NCI-H345 (cell line): ENCODE data around the gene CCL16.
"Not testable (repeated sequence)": the region's sequence is repeated elsewhere in the genome, so short reads cannot be mapped to it uniquely, and the experiment has no call there.

Source experiments
- DNase-seq: peaks from one replicate; lab custom pipeline; 2025; lab: John Stamatoyannopoulos, UW

The CCL16 gene

GRCh38 chr17:35984140-35984539 is 2.8 kb upstream of the CCL16 start:
- no peak for DNase-seq

- DNase-seq = no peak
Observed at GRCh38 chr17:35982409-35983191, 1.3 kb upstream of the CCL16 start.

- DNase-seq = no peak
Observed at GRCh38 chr17:35981908-35982330, 622 bp upstream of the CCL16 start.

GRCh38 chr17:35978346-35978745 is 3.0 kb downstream of the CCL16 start:
- DNase-seq = no peak

GRCh38 chr17:35977509-35977908 is 3.8 kb downstream of the CCL16 start:
- DNase-seq = no peak

GRCh38 chr17:35973333-35974260 is 7.7 kb downstream of the CCL16 start:
- DNase-seq = no peak

- no peak for DNase-seq
Observed at GRCh38 chr17:35972945-35973332, 8.4 kb downstream of the CCL16 start.

GRCh38 chr17:35972535-35972934 is 8.8 kb downstream of the CCL16 start:
- DNase-seq = no peak

- DNase-seq = no peak
Observed at GRCh38 chr17:35972066-35972465, 9.2 kb downstream of the CCL16 start.

GRCh38 chr17:35969558-35970380 is 11.5 kb downstream of the CCL16 start:
- peak; percentile 79 for DNase-seq

- no peak for DNase-seq
Observed at GRCh38 chr17:35968520-35969054, 12.7 kb downstream of the CCL16 start.

- DNase-seq = no peak
Observed at GRCh38 chr17:35965272-35965671, 16.0 kb downstream of the CCL16 start.

- no peak for DNase-seq
Observed at GRCh38 chr17:35963663-35964062, 17.6 kb downstream of the CCL16 start.

- DNase-seq = no peak
Observed at GRCh38 chr17:35953720-35954119, 27.6 kb downstream of the CCL16 start.

GRCh38 chr17:35949401-35949800 is 31.9 kb downstream of the CCL16 start:
- DNase-seq = no peak

- no peak for DNase-seq
Observed at GRCh38 chr17:35948092-35948491, 33.2 kb downstream of the CCL16 start.

GRCh38 chr17:35947156-35947585 is 34.1 kb downstream of the CCL16 start:
- peak; percentile 79 for DNase-seq

- DNase-seq = no peak
Observed at GRCh38 chr17:35944151-35944550, 37.1 kb downstream of the CCL16 start.

GRCh38 chr17:35943537-35943936 is 37.8 kb downstream of the CCL16 start, which contains the start of gene LYZL6:
Gene LYZL6, minus strand, starts transcription at chr17:35943713. Its CDS starts 4,357 bp downstream, at chr17:35939356.
- no peak for DNase-seq

GRCh38 chr17:35942588-35943186 is 38.6 kb downstream of the CCL16 start:
- DNase-seq = no peak

GRCh38 chr17:35938492-35938891 is 42.8 kb downstream of the CCL16 start:
- not testable (repeated sequence) for DNase-seq
